HG02885 (cell line): ENCODE results near the gene TRRAP.
"Not testable (repeated sequence)": the region's sequence is repeated elsewhere in the genome, so short reads cannot be mapped to it uniquely, and the experiment has no call there.

Source experiments
- ATAC-seq: cut with Tn5 transposase; IDR thresholded peaks from one replicate; pipeline ENCODE4 v1.9.1; 2021; ENCODE audit warnings: mild to moderate bottlenecking; ENCODE audit not compliant: unreplicated experiment, poor library complexity

TRRAP gene

GRCh38 chr7:99038086-99038855 lies 159.9 kb downstream of the TRRAP start:
- no peak for ATAC-seq

DNA sequence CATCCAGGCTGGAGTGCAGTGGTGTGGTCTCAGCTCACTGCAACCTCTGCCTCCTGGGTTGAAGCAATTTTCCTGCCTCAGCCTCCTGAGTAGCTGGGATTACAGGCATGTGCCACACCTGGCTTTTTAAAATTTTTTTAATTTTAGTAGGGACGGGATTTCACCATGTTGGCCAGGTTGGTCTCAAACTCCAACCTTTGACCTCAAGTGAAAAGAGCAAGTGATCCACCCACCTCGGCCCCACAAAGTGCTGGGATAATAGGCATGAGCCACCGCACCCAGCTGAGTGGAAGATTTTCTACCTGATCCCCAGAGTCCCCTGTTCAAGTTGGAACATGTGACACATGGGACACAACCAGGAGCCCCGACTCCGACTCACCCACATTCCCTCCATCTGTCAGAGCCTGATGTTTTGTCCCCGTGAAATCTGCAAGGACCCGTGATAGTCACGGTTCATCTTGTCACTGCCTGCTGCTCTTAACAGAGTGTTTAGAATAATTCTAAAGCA lies 161.1 kb downstream of the TRRAP start:
- no peak for ATAC-seq

- no peak for ATAC-seq
These were observed 162.0 kb downstream of the TRRAP start for GRCh38 chr7:99040104-99040958.

- ATAC-seq: no peak
These were observed 163.2 kb downstream of the TRRAP start for GRCh38 chr7:99041526-99041925.

DNA sequence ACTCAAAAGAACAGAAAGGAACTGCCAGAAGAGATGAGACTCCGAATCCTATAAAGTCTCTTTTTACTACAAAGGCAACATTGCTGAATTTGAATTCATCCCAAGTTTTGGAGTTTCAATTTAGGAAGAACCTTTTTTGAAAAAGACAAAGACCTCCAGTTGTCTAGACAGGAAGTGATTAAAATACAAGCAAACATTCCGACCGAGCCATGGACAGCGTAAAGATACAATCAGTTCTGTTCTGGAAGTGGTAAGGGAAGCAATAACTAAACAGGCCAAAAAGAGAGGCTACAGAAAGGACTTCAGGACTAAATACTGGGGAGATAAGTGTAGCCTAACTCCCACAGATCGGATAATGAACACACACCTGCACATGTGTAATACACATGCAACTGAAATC lies 164.6 kb downstream of the TRRAP start:
- ATAC-seq: no peak

DNA sequence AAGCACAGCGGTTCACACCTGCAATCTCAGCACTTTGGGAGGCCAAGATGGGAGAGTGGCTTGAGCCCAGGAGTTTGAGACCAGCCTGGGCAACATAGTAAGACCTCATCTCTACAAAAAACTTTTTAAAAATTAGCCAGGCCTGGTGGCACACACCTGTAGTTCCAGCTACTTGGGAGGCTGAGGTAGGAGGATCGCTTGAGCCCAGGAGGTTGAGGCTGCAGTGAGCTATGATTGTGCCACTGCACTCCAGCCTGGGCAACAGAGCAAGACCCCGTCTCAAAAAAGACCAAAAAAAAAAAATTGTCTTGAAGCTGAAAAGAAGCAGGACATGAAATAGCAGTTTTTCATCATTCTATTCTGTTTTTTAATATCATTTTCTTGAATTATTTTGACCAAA lies 166.5 kb downstream of the TRRAP start:
- ATAC-seq: not testable (repeated sequence)

GRCh38 chr7:99046262-99046661 lies 167.9 kb downstream of the TRRAP start:
- not testable (repeated sequence) for ATAC-seq

DNA sequence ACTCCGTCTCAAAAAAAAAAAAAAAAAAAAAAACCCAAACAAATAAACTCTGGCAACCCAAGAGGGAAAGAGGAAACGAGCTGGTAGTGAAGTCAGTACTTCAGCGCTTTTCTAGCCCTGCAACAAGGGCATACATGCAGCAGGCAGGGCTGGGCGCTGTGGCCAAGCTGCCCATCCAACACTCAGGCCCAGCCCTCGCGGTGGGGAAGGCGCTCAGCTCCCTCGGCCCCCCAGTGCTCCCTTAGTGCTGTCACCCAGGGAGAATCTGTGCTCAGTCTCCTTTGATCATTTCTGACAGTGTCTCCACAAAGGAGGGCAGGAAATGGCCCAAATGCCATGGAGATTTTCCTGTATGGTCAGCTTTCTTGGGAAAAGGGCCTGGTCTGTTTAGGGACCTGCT lies 168.4 kb downstream of the TRRAP start:
- no peak for ATAC-seq

DNA sequence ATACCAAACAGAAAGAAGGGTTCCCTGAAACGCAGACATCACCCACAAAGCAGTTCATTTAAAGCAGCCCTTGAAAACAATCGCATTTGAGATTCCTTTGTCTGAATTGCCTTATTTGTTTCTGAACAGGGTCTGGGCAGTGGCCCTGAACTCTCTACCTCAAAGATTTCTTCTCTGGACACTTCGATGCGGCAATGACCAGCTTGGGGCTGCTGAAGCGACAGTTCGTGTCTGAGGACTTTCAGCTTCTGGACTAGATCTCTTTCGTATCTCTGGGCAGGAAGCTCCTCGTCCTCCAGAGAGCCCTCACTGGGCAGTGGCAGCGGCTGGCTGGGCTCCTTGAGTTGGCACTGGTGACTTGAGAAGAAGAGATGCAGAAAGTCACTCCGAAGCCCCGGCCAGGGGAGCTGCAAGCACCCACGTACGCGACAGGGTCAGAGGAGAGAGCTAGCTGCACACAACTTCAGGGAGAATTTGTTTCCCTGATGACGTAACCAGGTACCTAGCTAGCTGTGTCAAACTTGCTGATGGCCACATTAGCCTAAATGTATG lies 169.3 kb downstream of the TRRAP start:
- ATAC-seq: no peak

- ATAC-seq: no peak
These were observed 172.6 kb downstream of the TRRAP start for GRCh38 chr7:99050971-99051370.

- ATAC-seq: no peak
These were observed 176.4 kb downstream of the TRRAP start for GRCh38 chr7:99054781-99055180.

GRCh38 chr7:99061001-99061776 lies 182.9 kb downstream of the TRRAP start:
- no peak for ATAC-seq
